Activated naive CD4-positive, alpha-beta T cell treated with anti-CD3 and anti-CD28 coated beads, Interleukin-2, amount 50 U/mL, for 72 hours (primary cell): Measurements from ENCODE around the gene ZYG11B. TPM values are rescaled to one million over a fixed set of nuclear protein-coding genes. Genes with fewer than 3 reads are reported as not detected.
"Not testable (repeated sequence)": the region's sequence is repeated elsewhere in the genome, so short reads cannot be mapped to it uniquely, and the experiment has no call there.

ENCODE experiments used
- ATAC-seq, 2 donors: fragments of 150-1000 bp; cut with Tn5 transposase; 2 replicates each; pipeline ENCODE4 v1.10.0; 2021; ENCODE audit warnings: mild to moderate bottlenecking in 2 of 2, moderate library complexity in 2 of 2
- DNase-seq, 2 donors: peaks; one replicate each; pipeline ENCODE4 v3.0.0; 2021 to 2022; ENCODE audit warnings: low spot score in 2 of 2
- H3K27ac Mint-ChIP-seq, 2 donors: one replicate each; pipeline ENCODE4 v1.8.0; 2022; ENCODE audit warnings: mild to moderate bottlenecking in 2 of 2, mixed read lengths in 2 of 2
- H3K36me3 Mint-ChIP-seq, 2 donors: one replicate each; pipeline ENCODE4 v1.8.0; 2022; ENCODE audit warnings: mixed read lengths in 2 of 2
- H3K9me3 Mint-ChIP-seq, 2 donors: one replicate each; pipeline ENCODE4 v1.8.0; 2022; ENCODE audit warnings: mixed read lengths in 2 of 2
- total RNA-seq, 2 donors: library from RNA; stranded (reverse); gene quantifications; one replicate each; pipeline ENCODE4 v1.2.3, GENCODE V29; 2022

Gene ZYG11B
- total RNA-seq, 2 donors from 2014 or later = 13.6 to 13.7 TPM

DNA sequence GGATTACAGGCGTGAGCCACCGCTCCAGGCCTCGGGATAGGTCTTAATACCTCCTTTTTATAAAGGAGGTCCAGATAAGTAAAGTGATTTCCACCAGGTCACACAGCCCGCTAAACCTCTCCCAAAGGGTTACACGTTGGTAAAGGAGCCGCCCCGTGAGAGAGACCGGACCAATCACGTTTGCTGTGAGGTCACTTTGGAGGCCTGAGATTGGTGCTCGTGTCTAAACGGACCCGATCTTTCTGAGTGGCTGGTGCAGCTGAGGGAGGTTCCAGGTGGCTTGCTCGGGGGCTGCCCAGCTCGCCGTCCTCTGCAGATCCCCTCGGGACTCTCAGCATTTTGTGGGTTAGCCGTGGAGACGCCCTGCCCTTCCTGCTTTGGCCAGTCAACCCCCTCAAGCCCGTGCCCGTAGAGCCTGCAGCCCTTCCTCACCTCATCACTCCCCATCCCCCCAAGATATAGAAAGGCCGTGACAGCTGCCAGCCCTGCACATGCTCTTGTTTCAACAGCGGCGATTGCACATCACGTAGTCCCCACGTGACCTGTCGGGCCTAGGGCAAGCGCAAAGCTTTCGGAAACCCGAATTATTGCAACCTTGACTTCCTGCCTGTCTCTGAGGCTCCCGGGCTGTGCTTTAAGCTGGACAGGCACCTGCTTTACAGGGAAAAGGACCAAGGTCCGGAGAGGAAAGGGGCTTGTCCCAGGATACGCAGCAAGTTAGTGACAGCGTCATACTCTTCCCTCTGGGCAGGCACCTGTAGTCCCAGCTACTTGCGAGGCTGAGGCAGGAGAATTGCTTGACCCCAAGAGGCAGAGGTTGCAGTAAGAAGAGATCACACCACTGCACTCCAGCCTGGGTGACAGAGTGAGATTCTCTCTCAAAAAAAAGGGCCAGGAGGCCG lies 23.1 kb upstream of the ZYG11B start:
- peak; percentile 77 to 88 for DNase-seq
- H3K36me3 Mint-ChIP-seq = peaks cover 0 to 3% of the 10 kb centered on the region in 2 donors
- no peaks in the 10 kb centered on the region for H3K9me3 Mint-ChIP-seq
- ATAC-seq = peak; percentile 91 to 93
- peak overlapping the region; percentile 97 to 98 for H3K27ac Mint-ChIP-seq

DNA sequence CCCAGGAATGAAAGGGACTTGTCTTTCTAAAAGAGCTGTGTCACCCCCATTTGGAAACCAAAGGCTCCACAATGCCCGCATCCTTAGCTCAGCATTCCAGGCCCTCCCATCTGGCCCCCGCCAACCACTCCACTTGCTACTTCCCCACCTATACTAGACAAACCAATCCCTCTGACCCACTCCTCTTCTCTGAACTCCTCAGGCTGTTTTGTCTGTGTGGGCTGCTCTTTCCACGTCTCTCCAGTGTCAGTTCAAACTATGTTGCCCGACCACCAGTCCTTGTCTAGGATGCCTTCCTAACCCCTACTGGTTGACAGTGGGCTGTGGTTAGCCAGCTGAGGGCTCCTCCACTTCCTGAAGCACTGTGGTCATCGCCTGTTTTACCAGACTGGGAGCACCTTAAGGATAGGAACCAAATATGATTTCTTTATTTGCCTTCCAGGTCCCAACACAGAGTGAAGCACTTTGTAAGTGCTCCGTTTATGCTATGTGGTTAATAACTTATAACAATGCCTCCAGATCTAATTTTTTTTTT lies 20.1 kb upstream of the ZYG11B start:
- Mint-ChIP-seq H3K27ac (no peak overlapping the region), H3K36me3 (no peaks in the 10 kb centered on the region), H3K9me3 (no peaks in the 10 kb centered on the region)
- ATAC-seq (no peak), DNase-seq (no peak)

DNA sequence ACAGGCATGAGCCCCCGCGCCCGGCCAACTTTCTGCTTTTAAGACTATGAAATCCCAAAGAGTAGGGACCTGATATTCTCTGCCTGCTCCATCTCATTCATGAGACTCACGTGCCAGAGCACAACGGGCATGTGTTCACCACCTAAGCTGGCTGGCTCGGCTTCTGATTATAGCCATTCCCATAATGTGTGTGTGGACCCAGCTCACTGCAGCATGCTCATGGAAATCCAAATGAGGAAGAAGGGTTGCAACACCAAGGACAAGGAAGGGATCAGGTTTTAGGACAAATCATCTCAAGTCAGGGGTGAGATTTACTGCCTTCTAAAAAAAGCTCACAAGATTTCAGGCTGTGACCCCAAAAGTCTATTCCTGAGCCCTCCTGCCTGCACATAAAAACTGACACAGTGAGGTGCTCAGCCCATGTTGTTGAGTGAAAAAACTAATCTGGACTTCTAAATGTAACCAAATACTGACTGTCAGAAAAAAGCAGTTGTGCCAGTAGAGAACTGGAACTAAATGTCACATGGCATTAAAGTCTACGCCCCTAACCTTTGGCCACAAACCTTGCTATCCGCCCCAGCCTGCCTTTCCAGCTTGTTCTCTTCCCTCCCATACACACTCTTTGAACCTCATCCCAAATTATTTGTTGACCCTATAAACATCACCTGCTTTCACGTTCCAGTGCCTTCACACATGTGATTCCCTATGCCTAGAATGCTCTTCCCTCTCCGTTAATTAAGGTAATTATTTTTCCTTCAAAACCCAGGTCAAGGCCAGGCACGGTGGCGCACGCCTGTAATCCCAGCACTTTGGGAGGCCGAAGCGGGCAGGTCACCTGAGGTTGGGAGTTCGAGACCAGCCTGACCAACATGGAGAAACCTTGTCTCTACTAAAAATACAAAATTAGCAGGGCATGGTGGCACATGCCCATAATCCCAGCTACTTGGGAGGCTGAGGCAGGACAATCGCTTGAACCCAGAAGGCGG lies 19.0 kb upstream of the ZYG11B start:
- DNase-seq (no peak), ATAC-seq (no peak)
- H3K9me3 Mint-ChIP-seq = no peaks in the 10 kb centered on the region
- no peak overlapping the region for H3K27ac Mint-ChIP-seq
- no peaks in the 10 kb centered on the region for H3K36me3 Mint-ChIP-seq

DNA sequence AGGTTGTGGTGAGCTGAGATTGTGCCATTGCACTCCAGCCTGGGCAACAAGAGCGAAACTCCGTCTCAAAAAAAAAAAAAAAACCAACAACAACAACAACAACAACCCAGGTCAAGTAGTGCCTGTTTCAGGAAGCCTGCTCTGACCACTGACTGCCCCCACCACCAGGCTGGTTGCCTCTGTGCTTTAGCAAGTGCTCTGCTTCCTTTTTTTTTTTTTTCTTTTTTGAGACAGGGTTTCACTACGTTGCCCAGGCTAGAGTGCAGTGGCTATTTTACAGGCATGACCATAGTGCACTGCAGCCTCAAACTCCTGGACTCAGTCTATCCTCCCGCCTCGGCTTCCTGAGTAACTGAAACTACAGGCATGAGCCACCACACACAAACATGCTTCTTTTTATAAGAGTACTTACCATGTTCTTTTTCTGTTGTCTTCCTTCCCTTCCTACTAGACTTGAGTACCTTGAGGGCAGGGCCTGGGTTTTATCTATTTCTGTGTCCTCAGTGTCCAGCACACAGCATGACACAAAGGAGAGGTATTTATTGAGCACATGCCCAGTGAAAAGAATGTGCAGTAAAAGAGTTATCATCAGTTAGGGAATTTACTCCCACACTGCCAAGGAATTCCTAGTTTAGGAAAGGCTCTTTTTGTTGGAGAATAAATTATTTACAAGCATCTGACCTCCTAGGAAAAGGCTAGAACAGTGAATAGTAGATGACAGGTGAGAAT lies 18.2 kb upstream of the ZYG11B start:
- no peak for DNase-seq
- ATAC-seq = no peak
- no peaks in the 10 kb centered on the region for H3K36me3 Mint-ChIP-seq
- H3K9me3 Mint-ChIP-seq = no peaks in the 10 kb centered on the region
- H3K27ac Mint-ChIP-seq = no peak overlapping the region

DNA sequence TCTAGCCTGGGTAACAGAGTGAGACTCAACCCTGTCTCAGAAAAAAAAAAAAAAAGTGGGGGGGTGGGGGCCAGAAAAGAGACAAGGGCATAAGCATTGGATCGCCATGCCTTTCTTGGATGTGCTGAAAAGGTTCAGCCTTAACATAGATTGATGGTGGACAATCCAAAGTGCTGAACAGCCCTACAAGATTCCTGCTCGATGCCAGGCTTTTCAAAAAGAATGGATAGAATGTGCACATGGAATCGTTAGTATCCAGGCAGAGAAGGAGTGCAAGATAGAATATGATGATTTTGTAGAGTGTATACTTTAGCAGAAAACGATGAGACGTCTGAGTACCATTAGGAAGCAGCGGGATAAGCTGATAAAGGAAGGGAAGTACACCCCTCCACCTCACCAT lies 17.2 kb upstream of the ZYG11B start:
- DNase-seq (no peak), ATAC-seq (no peak)
- Mint-ChIP-seq H3K27ac (no peak overlapping the region), H3K9me3 (no peaks in the 10 kb centered on the region), H3K36me3 (no peaks in the 10 kb centered on the region)

DNA sequence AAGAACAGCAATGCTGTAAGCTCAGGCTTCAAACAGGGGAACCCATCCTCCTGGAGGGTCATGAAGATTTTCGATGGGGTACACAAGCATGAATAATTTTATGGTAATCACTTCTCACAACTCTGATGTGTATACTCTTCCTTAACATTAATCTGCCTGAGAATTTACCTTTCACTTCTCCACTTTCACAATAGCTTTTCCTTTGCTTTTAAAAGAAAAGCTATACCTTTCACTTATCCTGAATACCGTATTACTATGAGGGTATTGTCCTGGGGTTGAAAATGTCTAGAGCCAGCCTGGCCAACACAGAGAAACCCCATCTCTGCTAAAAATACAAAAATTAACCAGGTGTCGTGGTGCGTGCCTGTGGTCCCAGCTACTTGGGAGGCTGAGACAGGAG lies 12.7 kb upstream of the ZYG11B start:
- Mint-ChIP-seq H3K27ac (no peak overlapping the region), H3K36me3 (no peaks in the 10 kb centered on the region), H3K9me3 (no peaks in the 10 kb centered on the region)
- DNase-seq (no peak), ATAC-seq (no peak)

DNA sequence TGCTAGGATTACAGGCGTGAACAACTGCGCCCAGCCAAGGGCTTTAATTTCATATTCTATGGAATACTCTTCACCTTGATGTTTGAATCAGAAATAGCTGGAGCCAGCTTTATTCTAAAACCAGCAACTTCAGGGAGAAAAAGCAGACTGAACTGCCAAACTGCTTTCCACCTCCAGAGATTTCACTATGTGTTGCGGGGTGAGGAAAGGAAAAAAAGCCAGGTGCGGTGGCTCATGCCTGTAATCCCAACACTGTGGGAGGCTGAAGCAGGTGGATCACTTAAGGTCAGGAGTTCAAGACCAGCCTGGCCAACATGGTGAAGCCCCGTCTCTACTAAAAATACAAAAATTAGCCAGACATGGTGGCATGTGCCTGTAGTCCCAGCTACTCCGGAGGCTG lies 11.0 kb upstream of the ZYG11B start:
- H3K27ac Mint-ChIP-seq, H3K36me3 Mint-ChIP-seq, DNase-seq, H3K9me3 Mint-ChIP-seq, ATAC-seq: not testable (repeated sequence)

DNA sequence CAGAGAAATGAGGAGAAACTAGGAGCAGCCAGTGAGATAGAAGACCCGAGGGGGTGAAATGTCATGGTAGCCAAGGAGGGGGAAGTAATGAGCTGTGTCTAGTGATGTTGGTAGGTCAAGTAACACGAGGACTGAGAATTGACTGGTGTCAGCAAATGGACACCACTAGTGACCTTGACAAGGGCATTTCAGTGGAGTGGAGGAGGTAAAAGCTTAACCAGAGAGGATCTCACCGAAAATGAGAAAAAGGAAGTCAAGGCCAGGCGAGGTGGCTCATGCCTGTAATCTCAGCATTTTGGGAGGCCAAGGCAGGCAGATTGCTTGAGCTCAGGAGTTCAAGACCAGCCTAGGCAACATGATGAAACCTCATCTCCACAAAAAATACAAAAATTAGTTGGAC lies 3.0 kb upstream of the ZYG11B start:
- ATAC-seq (no peak), DNase-seq (no peak)
- Mint-ChIP-seq H3K36me3 (peaks cover 0 to 6% of the 10 kb centered on the region in 2 donors), H3K27ac (no peak overlapping the region), H3K9me3 (no peaks in the 10 kb centered on the region)

DNA sequence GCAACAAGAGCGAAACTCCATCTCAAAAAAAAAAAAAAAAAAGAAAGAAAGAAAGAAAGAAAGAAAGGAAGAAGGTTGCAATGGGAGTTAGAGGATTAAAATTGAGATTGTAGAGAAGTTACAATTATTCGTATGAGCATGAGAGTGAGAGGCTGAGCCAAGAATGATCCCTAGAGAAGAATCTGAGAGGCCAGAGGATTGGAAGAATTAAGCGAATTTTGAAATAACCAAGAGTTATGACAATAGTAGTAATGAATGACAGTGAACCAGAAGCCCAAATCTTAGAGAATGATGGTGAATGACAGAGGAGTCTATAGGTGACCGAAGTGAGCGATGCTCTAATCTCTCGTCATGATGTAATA lies 369 bp upstream of the ZYG11B start:
- Mint-ChIP-seq H3K9me3 (no peaks in the 10 kb centered on the region), H3K27ac (peak overlapping the region; percentile 13 to 81), H3K36me3 (peaks cover 0 to 6% of the 10 kb centered on the region in 2 donors)
- no peak for ATAC-seq
- no peak for DNase-seq

DNA sequence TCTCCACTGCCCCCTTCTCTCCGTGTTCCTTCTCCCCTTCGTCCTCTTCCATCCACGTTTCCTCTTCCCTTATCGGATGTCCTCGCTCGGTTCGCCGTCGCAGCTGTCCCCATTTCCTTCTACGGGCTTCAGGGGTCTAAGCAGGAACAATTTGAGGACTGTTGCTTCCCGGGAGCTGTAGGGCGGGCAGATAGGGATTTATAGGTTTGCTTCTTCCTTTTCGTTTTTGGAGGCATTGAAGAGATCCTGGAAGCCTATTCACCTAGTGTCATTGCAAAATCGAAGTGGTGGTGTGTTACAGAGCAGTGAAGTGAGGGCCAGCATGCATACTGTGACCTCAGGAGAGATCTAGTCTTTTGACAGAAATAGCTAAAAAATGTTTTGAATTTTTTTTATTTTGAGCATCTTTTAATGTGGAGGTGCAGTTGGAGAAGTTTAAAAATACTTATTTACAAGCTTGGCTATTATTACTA lies 897 bp downstream of the ZYG11B start:
- DNase-seq = peak in 1 of 2 donors; percentile 11
- Mint-ChIP-seq H3K36me3 (peaks cover 0 to 6% of the 10 kb centered on the region in 2 donors), H3K27ac (peak overlapping the region; percentile 66 to 81), H3K9me3 (no peaks in the 10 kb centered on the region)
- ATAC-seq = no peak

DNA sequence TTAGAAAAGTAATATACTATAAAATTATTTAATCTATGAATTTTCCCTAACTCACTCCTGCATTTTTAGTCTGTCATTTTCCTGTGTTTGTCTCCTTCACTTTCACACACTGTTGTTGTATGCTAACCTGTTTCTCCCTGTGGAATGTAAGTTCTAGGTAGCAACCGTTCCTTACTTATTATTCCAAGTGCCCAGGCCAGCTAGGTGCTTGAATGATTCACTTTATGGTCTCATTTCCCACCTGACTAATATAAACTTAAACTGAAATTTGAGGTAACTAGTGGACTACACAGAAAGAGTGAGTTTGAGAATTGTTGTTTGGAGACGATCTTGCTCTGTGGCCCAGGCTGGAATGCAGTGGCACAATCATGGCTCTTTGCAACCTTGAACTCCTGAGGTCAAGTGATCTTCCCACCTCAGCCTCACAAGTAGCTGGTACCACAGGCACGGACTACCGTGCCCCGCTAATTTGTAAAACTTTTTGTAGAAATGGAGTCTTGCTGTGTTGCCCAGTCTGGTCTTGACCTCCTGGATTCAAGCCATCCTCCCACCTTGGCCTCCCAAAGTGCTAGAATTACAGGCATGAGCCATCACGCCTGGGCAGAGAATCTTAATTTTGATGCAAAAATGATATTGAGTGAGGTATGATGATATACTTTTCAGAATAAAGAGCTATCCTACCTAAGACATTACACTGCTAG lies 1.9 kb downstream of the ZYG11B start:
- ATAC-seq (no peak), DNase-seq (no peak)
- Mint-ChIP-seq H3K27ac (no peak overlapping the region), H3K9me3 (no peaks in the 10 kb centered on the region), H3K36me3 (peaks cover 0 to 6% of the 10 kb centered on the region in 2 donors)

DNA sequence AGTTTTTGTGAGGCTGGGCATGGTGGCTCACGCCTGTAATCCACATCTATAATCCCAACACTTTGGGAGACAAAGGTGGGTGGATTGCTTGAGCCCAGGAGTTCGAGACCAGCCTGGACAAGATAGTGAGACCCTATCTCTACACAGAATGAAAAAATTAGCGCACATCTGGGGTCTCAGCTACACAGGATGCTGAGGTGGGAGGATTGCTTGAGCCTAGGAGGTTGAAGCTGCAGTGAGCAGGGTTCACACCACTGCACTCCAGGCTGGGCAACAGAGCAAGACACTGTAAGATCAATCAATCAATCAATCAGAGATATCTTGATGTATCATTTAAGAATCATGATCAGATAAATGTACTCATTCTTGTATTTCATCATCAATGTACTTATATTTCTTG lies 7.1 kb downstream of the ZYG11B start:
- Mint-ChIP-seq H3K27ac (no peak overlapping the region), H3K36me3 (no peaks in the 10 kb centered on the region), H3K9me3 (no peaks in the 10 kb centered on the region)
- ATAC-seq = no peak
- DNase-seq = no peak

DNA sequence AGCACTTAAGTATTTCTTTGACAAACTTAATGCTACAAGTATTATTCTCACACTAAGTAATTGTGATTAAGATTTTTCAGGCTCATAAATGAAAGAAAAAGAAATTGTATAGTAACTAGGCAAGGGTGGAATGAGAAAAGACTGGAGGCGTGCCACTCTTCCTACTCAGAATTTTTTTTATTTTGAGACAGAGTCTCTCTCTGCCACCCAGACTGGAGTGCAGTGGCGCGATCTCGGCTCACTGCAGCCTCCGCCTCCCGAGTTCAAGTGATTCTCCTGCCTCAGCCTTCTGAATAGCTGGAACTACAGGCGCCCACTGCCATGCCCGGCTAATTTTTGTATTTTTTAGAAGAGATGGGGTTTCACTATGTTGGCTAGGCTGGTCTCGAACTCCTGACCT lies 9.1 kb downstream of the ZYG11B start:
- H3K27ac Mint-ChIP-seq, DNase-seq, ATAC-seq, H3K36me3 Mint-ChIP-seq, H3K9me3 Mint-ChIP-seq: not testable (repeated sequence)

DNA sequence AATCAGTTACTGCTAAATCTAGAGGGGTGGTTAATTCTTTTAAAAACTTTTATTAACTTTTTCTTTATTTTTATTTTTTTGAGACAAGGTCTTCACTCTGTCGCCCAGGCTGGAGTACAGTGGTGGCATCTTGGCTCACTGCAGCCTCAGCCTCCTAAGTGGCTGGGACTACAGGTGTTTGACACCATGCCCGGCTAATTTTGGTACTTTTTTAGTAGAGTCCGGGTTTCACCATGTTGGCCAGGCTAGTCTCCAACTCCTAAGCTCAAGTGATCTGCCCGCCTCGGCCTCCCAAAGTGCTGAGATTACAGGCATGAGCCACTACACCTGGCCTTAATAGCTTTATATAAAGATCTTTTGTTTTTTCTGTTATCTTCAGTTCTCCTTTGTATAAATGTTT lies 11.9 kb downstream of the ZYG11B start:
- Mint-ChIP-seq H3K27ac (no peak overlapping the region), H3K36me3 (peaks cover 0 to 11% of the 10 kb centered on the region in 2 donors), H3K9me3 (no peaks in the 10 kb centered on the region)
- DNase-seq (no peak), ATAC-seq (no peak)

DNA sequence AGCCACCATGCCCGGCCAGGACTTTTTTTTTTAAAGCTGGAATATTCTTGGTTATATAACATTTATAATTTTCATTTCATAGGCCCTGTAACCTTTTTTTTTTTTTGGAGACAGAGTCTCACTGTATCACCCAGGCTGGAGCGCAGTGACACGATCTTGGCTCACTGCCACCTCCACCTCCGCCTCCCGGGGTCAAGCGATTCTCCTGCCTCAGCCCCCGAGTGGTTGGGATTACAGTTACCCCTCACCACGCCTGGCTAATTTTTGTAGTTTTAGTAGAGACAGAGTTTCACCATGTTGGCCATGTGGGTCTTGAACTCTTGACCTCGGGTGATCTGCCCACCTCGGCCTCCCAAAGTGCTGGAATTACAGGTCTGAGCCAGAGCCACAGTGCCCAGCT lies 12.6 kb downstream of the ZYG11B start:
- H3K9me3 Mint-ChIP-seq = no peaks in the 10 kb centered on the region
- DNase-seq = no peak
- H3K27ac Mint-ChIP-seq = no peak overlapping the region
- peaks cover 0 to 11% of the 10 kb centered on the region in 2 donors for H3K36me3 Mint-ChIP-seq
- no peak for ATAC-seq
